Renal cortex interstitium (tissue), 11 donors: Measurements from ENCODE around the gene GJB4. TPM values are rescaled to one million over a fixed set of nuclear protein-coding genes. Genes with fewer than 3 reads are reported as not detected.
"Not testable (repeated sequence)": the region's sequence is repeated elsewhere in the genome, so short reads cannot be mapped to it uniquely, and the experiment has no call there.

Experiments used
- DNase-seq, 11 donors: peaks; one replicate each; pipeline ENCODE4 v3.0.0-alpha.2; 2013; ENCODE audit warnings: low read depth in 9 of 11, low spot score in 4 of 11; ENCODE audit errors: extremely low read depth in 1 of 11
- polyA plus RNA-seq, 3 donors: library from polyadenylated mRNA; unstranded; fragments of 120-200 nt; gene quantifications; one replicate each; pipeline ENCODE4 v1.2.1, GENCODE V29; 2013; ENCODE audit not compliant: insufficient read length in 3 of 3

GJB4 gene
- polyA plus RNA-seq, 3 donors: 0.12 to 0.36 (median 0.33) TPM

DNA sequence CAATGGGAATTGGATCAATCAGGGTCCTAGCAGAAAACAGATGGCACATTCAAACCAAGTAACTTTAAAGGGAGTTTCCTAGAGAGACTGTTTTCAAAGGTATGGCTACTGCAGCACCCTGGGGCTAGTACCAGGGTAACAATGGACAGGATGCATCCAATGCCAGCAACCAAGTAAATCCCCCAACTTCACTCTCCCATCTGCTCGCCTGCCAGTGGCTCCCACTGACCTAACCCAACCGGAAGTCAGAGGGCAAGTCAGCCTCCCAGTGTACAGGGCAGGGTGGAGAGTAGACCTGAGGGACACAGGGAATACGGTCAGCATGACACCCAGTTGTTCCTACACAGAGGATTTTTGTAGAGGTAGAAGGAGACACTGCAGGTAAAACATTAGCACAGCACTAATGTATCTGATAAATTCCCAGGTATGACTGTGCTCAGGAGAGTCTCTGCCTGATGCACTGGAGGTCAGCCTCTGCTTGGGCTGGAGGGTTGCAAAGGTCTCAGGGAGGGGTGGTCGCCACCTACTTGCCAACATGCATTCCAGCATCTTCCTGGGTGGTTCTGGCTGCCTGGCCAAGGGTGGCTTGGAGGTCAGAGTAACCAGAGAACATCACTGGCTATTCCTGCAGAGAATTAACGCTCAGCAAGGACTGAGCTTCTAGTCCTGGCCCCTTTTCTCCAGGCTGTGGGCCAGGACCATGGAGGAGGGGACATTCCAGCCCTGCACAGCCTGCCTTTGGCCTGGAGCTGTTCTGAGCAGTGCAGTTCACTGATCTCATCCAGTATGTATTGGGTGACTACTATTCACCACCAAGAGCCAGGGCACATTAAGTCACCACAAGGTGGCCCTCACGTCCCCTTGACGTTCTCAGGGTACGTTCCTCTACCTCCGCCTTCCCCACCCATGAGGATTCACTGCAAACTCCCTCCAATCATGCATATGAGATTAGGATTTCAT is 28.2 kb downstream of the GJB4 start:
- DNase-seq: no peak

DNA sequence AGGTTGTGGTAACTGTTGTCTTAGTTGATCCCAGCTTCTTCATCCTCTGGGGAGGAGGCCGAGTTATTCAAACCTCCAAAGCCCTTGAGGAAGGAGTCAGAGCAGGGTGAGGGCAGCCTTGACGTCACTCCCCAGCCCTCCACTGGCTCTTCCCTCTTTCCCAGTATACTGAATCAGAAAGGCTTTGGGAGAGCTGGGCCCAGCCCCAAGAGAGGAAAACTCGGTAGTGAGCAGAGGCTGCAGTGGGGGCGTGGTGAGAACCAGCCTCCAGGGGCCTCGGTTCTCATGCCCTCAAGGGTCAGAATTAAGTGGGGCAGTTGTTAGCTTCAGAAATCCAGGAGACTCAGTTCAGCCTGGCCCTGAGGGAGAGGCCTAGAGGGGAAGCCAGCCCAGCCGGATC is 31.4 kb downstream of the GJB4 start:
- no peak for DNase-seq

DNA sequence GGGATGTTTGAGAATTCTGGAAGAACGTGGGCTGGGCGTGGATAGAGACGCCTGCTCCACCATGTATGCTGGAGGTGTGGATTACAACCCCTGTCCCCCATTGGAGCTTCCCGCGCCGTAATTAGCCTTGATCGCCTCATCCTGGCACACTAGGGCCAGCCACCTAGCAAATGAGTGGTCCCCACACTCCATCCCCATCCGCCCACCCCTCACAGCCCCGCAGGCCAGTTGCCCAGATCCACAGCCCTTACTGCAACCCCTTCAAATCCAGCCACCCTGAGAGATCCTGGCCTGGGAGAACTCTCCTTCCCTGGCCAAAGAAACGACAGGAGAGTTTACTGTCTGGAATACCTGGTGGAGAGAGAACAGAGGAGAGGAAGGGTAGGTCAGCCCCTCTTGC is 32.9 kb downstream of the GJB4 start:
- no peak for DNase-seq

DNA sequence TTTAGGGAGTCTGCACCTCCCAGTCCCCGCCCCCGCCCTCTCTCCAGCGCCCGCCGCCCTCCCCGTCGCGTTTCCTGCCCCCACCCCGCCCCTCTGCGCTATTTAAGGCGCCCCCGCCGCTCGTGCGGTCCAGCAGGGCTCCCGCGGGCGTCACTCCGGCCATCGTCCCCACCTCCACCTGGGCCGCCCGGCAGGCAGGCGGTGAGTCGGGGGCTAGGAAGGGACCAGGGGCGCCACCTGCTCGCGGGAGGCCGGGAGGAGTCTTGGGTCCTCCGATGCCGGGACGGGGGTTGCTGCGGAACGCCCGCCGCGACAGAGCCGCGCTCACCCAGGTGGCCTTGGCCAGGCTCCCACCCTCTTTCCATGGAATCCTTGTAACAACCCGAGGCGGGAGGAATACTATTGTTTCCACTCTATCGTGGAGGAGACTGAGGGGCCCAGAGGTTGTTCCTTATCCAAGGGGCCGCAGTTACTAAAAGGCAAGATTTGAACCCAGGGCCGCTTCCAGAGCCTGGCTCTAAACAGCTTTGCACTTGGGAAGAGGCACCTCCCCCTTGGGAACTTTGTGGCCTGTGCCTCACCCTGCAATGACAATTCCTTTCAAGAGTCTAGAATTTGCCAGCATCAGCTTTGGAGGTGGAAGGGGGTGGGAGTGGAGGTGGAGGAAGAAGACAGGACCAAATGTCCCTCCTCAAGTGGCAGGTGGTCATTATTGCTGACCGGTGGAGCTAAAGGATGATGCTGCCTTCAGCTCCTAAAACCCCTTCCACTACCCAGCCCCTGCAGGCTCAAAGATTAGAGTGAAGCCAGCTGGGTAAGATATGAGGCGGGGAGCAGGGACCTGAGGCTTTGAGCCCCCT is 33.6 kb downstream of the GJB4 start, which contains the start of gene GJA4:
GJA4 (plus strand) TSS at position 132 of the 860 bp plus-strand sequence. CDS start 1,215 bp downstream, outside the sequence.
- no peak for DNase-seq

DNA sequence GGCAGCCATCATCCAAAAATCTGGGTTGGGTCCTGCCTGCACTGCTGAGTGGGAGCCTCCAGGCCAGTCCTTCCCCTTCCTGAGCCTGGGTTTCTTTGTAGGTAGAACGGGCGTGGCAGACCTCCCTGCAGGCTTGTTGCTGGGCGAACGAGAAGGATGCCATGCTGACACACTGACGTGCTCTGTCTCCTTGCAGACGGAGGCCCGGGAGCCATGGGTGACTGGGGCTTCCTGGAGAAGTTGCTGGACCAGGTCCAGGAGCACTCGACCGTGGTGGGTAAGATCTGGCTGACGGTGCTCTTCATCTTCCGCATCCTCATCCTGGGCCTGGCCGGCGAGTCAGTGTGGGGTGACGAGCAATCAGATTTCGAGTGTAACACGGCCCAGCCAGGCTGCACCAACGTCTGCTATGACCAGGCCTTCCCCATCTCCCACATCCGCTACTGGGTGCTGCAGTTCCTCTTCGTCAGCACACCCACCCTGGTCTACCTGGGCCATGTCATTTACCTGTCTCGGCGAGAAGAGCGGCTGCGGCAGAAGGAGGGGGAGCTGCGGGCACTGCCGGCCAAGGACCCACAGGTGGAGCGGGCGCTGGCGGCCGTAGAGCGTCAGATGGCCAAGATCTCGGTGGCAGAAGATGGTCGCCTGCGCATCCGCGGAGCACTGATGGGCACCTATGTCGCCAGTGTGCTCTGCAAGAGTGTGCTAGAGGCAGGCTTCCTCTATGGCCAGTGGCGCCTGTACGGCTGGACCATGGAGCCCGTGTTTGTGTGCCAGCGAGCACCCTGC is 34.7 kb downstream of the GJB4 start:
- no peak for DNase-seq

DNA sequence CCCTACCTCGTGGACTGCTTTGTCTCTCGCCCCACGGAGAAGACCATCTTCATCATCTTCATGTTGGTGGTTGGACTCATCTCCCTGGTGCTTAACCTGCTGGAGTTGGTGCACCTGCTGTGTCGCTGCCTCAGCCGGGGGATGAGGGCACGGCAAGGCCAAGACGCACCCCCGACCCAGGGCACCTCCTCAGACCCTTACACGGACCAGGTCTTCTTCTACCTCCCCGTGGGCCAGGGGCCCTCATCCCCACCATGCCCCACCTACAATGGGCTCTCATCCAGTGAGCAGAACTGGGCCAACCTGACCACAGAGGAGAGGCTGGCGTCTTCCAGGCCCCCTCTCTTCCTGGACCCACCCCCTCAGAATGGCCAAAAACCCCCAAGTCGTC is 35.2 kb downstream of the GJB4 start:
- DNase-seq: no peak

DNA sequence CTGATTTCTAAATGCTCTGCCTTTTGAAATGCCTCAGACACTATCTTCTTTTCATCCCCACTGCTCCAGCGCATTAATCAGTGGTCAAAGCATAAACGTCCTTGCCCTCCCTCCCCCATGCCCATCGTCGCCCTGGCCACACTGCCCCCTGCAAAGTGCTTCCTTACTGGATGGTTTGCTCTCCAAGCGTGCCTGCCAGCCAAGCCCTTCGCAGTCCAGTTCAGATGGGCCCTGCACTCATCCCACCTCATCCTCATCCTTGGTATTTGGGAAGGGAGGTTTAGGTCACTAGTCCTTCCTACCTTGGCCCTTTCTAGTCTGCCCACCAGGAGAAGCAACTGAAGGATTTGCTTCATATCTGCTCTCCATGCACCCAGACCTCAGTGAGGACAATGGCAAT is 36.4 kb downstream of the GJB4 start:
- DNase-seq: no peak

DNA sequence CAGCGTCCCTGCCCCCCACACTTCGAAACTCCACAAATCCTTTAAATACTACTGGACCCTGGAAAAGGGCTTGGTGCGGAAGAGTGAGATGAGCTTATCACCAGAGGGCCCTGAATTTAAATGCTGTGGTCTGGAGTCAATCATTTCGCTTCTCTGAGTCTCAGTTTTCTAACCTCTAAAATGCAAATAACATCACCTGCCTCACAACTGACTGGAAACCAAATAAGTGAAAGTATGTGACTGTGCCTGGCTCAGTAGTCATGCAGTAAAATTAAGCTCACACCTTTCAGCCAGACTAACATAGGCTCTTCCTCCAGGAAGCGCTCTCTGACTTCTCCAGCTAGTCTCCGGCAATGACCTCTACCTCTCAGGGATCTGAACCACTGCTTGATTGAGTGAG is 37.5 kb downstream of the GJB4 start:
- DNase-seq: no peak

DNA sequence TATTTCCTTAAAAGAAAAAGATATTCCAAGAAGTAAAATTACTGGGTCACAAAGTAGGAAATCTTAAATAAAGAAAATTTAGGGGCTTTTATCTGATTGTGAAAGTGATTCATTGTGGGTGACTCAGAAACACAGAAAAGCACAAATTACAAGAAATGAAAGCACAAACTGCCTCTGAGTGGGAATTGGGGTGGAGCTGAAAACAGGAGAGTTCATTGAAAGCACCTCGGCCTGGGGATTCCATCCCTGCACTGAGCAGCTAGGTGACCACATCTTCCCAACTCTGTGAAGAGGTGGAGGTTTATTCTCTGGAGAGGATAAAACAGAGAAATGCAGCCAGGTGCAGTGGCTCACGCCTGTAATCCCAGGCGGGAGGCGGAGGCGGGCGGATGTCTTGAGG is 40.7 kb downstream of the GJB4 start:
- DNase-seq: no peak

DNA sequence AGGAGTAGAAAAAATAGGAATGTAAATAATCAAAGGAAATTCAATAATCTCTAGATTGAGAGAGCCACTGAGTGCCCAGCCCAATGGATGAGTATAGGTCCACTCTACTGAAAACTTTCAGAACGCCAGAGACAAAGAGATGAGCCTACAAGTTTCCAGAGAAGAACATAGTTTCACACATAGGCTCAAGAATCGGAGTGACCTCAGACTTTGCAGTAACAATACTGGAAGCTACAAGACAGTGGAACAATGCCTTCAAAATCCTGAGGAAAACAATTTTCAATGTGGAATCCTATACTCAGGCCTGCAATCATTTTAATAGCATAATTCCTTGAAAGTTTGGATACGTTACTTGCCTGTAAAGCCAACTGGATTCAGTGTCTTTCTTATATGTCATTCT is 44.2 kb downstream of the GJB4 start:
- DNase-seq: no peak

DNA sequence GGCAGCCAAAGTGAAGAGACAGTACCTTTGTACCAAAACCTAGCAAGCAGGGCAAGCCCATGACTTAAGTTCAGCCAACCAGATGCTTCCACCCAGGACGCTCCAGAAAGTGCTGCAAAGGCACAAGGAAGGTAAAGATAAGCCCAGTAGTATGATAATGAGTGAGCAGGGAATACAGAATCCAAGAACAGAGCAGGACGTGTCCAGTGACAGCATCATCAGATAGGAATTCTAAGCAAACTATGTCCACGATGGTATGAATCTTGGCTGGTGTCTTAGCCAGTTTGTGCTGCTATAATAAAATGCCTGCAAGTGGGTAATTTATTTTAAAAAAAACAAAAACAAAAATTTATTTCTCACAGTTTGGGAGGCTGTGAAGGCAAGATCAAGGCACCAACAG is 46.9 kb downstream of the GJB4 start:
- DNase-seq: no peak

DNA sequence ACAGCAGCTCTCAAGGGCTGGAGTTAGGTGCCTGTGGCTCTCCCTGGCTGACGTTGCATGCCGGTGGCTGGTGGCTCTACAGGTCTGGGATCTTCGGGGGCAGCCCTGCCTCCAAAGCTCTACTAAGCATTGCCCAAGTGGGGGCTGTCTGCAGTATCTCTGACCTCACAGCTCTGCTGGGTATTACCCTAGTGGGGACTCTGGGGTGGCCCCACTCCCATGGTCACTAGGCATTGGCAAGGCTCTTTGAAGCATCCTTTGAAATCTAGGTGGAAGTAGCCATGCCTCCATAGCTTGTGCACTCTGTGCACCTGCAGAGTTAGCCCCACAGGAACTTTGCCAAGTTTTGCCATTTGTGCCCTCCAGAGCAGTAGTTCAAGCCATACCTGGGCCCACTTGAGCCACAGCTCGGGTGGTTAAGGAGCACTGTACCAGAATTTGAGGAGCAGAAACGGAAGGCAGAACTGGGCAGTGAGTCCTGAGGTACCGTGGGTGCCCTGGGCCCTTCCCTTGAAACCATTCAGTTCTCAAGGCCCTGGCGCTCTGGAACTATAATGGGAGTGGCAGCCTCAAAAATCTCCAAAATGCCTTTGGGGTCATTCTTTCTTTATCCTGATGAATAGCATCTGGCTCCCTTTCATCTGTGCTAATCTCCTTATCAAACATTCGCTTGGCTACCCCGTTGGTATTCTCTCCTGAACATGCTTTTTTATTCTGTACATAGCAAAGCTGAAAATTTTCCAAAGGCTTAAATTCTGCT is 48.7 kb downstream of the GJB4 start:
- no peak for DNase-seq

DNA sequence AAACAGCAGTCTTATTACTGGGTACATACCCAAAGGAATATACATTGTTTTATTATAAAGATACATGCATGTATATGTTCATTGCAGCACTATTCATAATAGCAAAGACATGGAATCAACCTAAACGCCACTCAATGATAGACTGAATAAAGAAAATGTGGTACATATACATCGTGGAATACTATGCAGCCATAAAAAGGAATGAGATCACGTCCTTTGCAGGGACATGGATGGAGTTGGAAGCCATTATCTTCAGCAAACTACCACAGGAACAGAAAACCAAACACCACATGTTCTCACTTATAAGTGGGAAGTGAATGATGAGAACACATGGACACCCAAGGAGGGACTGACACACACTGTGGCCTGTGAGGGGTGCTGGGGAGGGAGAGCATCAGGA is 51.2 kb downstream of the GJB4 start:
- DNase-seq: not testable (repeated sequence)

Other genes starting within 250 kb of the GJB4 start
- gene GJB5, start 4.7 kb upstream of the GJB4 start, polyA plus RNA-seq: under 1 TPM; 0.18 to 0.37 (median 0.30) TPM
- gene GJB3, start 21.5 kb downstream of the GJB4 start, polyA plus RNA-seq: under 1 TPM; 0.26 to 0.32 (median 0.31) TPM
- gene GJA4, start 33.3 kb downstream of the GJB4 start, polyA plus RNA-seq: 10 to 100 TPM; 12.5 to 18.6 (median 16.3) TPM
- 10 to 100 TPM; 29.9 to 33.3 (median 31.5) TPM for gene SMIM12, start 100.0 kb downstream of the GJB4 start, polyA plus RNA-seq
- 1 to 10 TPM; 1.4 to 3.0 (median 2.5) TPM for gene DLGAP3, start 169.9 kb downstream of the GJB4 start, polyA plus RNA-seq
- 10 to 100 TPM; 27.8 to 32.0 (median 29.4) TPM for gene TMEM35B, start 225.6 kb downstream of the GJB4 start, polyA plus RNA-seq